ENCODE data around the gene CDK1. TPM values are rescaled to one million over a fixed set of nuclear protein-coding genes. Genes with fewer than 3 reads are reported as not detected.

CDK1 gene
- total RNA-seq, 1 donor from 2014 or later = 44.6 TPM

GRCh38 chr10:60777696-60778213 lies 523 bp upstream of the CDK1 start:
- no peak for DNase-seq (ENCODE audit: low read depth, low spot score)

- DNase-seq (ENCODE audit: low read depth, low spot score) = no peak
Measured at GRCh38 chr10:60778971-60779796, 906 bp downstream of the CDK1 start.

- DNase-seq (ENCODE audit: low read depth, low spot score) = no peak
Measured at GRCh38 chr10:60781661-60782060, 3.4 kb downstream of the CDK1 start.

DNA sequence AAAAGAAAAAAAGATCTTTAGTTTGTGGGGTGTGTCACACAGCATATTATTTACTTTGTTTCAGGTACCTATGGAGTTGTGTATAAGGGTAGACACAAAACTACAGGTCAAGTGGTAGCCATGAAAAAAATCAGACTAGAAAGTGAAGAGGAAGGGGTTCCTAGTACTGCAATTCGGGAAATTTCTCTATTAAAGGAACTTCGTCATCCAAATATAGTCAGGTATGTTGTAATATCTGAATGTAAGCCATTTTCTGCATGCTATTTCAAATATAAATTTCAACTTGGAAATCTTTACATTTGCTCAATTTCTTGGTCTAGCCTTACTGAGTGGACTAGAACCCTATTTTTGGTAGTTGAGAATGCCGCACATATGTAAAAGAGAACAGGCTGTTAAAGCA lies 6.4 kb downstream of the CDK1 start:
- no peak for DNase-seq (ENCODE audit: low read depth, low spot score)

- no peak for DNase-seq (ENCODE audit: low read depth, low spot score)
Measured at GRCh38 chr10:60788544-60788943, 10.3 kb downstream of the CDK1 start.

- DNase-seq (ENCODE audit: low read depth, low spot score) = no peak
Measured at GRCh38 chr10:60789340-60789739, 11.1 kb downstream of the CDK1 start.

- DNase-seq (ENCODE audit: low read depth, low spot score) = no peak
Measured at GRCh38 chr10:60794953-60795352, 16.7 kb downstream of the CDK1 start.

DNA sequence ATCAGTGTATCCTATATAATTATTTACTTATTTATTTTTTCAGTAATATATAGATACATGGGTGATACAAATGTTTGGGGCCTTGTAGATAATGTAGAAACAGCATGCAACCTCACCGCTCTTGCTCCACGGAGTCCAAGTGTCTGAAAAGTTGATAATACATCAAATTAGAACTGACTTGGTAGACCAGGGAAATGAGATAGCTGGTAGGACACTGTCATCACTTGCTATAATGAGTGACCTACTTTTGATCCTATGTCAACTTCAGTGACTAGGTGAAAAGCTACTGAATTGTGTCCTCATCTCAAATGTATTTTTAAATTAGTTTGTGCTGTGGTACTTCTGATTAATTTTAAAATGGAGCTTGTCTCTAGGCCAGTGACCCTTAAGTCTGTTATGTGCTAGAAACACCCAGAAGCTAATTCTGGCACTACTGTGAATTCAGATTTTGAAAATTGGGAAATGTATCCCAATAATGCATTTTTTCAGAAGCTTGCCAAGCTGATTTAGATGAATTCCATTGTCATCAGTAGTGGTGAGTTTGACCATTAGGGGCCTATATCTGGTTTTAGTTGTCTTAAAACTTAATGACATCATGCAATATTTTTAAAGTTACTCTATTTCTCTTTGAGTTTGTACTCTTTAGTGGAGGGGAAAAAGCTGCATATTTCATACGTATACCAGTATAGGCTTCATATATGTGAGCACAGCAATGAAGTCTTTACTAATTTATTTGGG lies 17.4 kb downstream of the CDK1 start:
- no peak for DNase-seq (ENCODE audit: low read depth, low spot score)

DNA sequence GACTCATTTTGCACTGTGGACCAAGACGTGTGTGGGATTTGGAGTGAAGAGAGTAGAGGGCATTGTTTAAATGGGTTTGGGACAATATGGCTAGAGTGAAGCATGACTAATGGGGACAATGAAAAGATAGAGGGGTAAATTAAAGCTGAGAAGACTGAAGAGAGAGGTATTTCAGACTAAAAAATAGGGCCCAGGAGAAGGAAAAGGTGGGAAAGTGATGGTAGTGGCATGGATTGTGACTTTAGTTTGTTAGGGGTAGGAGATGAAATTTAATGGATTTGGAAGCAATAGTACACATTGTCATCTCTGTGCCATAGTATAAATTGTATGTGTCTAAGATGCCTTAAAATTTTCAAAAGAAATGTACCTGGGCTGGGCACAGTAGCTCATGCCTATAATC lies 18.2 kb downstream of the CDK1 start:
- no peak for DNase-seq (ENCODE audit: low read depth, low spot score)

DNA sequence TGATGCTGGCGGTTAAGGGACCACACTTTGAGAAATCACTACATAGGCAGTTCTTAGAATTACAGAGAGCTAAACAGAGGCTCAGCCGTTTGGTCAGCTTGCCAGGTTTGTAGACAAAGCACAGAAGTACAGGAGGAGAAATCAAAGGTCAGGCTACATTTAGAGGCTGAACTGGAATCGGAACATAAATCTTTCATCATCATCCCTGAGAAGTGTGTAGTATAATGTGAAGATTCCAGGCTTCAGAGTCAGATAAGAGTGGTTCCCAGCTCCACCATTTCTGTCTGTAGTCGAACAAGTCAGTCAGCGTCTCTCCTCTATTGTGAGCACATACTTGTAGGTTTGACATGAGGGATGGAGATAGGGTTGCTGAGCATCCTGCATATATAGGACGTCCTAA lies 18.9 kb downstream of the CDK1 start:
- no peak for DNase-seq (ENCODE audit: low read depth, low spot score)

DNA sequence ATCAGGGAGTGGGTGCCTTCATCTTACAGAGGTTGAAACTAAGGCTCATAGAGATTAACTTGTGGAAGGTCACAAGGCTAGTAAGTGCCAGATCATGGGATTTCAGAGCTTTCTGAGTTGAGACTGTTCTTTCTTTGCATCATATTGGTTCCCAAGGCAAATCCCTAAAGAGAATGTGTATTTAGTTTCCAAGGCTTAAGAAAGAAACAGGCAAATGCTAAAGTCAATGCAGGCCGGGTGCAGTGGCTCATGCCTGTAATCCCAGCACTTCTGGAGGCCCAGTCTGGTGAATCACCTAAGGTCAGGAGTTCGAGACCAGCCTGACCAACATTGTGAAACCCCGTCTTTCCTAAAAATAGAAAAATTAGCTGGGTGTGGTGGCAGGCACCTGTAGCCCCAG lies 19.8 kb downstream of the CDK1 start:
- no peak for DNase-seq (ENCODE audit: low read depth, low spot score)

GRCh38 chr10:60798870-60799269 lies 20.6 kb downstream of the CDK1 start:
- no peak for DNase-seq (ENCODE audit: low read depth, low spot score)

- DNase-seq (ENCODE audit: low read depth, low spot score) = no peak
Measured at GRCh38 chr10:60799971-60800650, 21.8 kb downstream of the CDK1 start.

- DNase-seq (ENCODE audit: low read depth, low spot score) = no peak
Measured at GRCh38 chr10:60800918-60801317, 22.6 kb downstream of the CDK1 start.

- no peak for DNase-seq (ENCODE audit: low read depth, low spot score)
Measured at GRCh38 chr10:60801522-60801921, 23.2 kb downstream of the CDK1 start.

DNA sequence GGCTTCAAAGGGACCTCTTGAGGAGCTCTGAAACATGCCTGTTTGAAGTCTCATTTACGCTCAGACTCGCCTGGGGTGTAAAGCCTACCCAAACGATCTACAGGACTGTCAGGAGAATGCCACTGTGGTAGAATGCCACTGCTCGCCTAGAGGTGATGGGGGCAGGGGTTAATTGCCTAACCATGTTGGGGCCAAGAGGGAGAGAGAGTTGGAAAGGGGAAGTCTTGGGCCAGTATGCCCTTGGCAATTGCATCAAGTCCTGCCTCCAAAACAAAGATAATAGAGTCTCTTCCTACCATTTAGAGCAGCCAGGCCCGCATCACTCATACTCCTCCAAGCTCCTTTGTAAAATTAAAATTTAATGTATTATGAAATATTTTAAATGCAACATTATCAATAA lies 25.2 kb downstream of the CDK1 start:
- DNase-seq (ENCODE audit: low read depth, low spot score) = no peak

DNA sequence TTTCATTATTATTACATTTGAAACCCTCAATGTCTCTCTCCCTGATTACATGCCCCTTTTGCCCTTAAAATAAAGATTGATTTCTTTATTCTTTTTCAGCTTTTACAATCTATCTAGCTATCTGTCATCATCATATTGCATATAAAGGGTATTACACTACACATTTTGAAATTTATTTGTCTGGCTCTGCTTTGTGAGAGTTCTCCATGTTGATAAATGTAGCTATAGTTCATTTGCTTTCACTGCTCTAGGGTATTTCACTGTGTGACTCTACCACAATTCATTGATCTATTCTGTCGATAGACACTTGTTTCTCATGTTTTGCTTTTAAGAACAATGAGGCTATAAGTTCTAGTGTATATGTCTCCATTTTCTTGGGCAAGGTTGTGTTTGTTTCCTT lies 25.6 kb downstream of the CDK1 start:
- DNase-seq (ENCODE audit: low read depth, low spot score) = no peak

DNA sequence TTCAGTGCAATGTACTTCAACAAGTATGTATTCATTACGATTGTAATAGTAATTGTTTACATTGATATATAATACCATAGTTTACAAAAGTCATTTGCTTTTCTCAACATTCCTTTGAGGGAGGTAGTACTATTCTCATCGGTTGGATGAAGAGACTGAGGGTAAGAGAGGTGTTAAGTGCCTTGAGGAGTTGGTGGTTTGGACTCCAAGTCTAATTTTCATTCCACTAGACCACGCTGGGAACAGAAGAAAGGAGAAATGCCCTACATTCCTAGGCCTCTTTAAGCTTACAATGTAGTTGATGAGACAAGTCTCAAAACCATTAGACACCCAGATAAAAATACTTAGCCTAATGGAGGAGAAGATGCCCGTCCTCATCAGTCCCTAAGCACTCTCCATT lies 28.6 kb downstream of the CDK1 start:
- DNase-seq (ENCODE audit: low read depth, low spot score) = no peak

- DNase-seq (ENCODE audit: low read depth, low spot score) = no peak
Measured at GRCh38 chr10:60807499-60807898, 29.2 kb downstream of the CDK1 start.

- no peak for DNase-seq (ENCODE audit: low read depth, low spot score)
Measured at GRCh38 chr10:60808036-60808435, 29.8 kb downstream of the CDK1 start.

DNA sequence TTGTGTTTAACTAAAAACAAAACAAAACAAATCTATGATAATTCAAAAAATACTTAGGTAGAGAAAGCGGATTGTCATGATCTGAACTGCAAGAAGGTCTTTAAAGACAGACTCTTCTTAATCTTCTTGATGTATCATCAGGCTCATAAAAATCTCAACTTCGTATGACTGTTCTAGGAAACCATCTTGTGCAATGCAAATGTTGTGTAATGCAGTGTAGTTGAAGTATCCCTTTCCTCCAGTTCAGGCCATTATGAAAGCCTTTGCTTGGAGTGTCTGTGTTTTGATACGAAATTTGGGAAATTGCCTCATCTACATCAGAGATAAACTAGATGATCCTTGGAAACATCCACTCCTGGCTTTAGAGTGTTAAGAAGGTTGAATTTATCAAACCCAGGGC lies 30.9 kb downstream of the CDK1 start:
- DNase-seq (ENCODE audit: low read depth, low spot score) = no peak

All from pulmonary artery endothelial cell (primary cell).